HCT116 (cell line): Measurements from ENCODE around the gene PGM2L1. TPM values are rescaled to one million over a fixed set of nuclear protein-coding genes. Genes with fewer than 3 reads are reported as not detected.

ENCODE experiments used
- CTCF ChIP-seq, 3 experiments: fragments of 200-600 bp in 1 of 3; sonication (generic) in 1 of 3; IDR thresholded peaks in 2 of 3; conservative IDR thresholded peaks in 1 of 3; 2 replicates each; pipeline ENCODE4 v1.5.1; 2012 to 2017; ENCODE audit warnings: low read depth in 2 of 3, low read length in 2 of 3, antibody characterized with exemption in 1 of 3, borderline replicate concordance in 1 of 3, control low read depth in 1 of 3, mild to moderate bottlenecking in 1 of 3, mixed read lengths in 1 of 3, mixed run types in 1 of 3, moderate library complexity in 1 of 3; ENCODE audit not compliant: insufficient read depth in 1 of 3
- EZH2phosphoT487 ChIP-seq: fragments of 200-600 bp; IDR thresholded peaks from 2 replicates; pipeline ENCODE4 v1.6.1; 2018; ENCODE audit warnings: antibody characterized with exemption, borderline replicate concordance
- JUND ChIP-seq: IDR thresholded peaks from 2 replicates; pipeline ENCODE4 v1.6.1; 2012
- MAX ChIP-seq: IDR thresholded peaks from 2 replicates; pipeline ENCODE4 v1.6.1; 2012
- REST ChIP-seq: IDR thresholded peaks from 2 replicates; pipeline ENCODE4 v1.6.1; 2012; ENCODE audit warnings: low read depth
- SRF ChIP-seq: IDR thresholded peaks from 2 replicates; pipeline ENCODE4 v1.6.1; 2012; ENCODE audit warnings: low read depth
- TCF7L2 ChIP-seq: IDR thresholded peaks from 2 replicates; pipeline ENCODE4 v1.7.0; 2011; ENCODE audit warnings: borderline replicate concordance, inconsistent platforms; ENCODE audit not compliant: insufficient read depth, insufficient read length; ENCODE audit errors: extremely low read depth
- total RNA-seq: library from RNA; stranded (reverse); gene quantifications from one replicate; pipeline ENCODE4 v1.2.1, GENCODE V29; 2021; ENCODE audit not compliant: unreplicated experiment

PGM2L1 gene
- total RNA-seq, 1 experiment from 2014 or later, result 4.9 TPM

- TF ChIP-seq CTCF (IDR thresholded peaks at IDR 0.05 in 2 of 3, conservative IDR thresholded peaks at IDR 0.05 in 1 of 3; ENCODE audit: borderline replicate concordance in 1 of 3, insufficient read depth in 1 of 3, low read depth in 2 of 3, low read length in 2 of 3) (no peak), SRF (no peak), EZH2phosphoT487 (no peak), TCF7L2 (no peak), REST (no peak), MAX (no peak), JUND (no peak)
Measured at GRCh38 chr11:74384641-74385040, 13.6 kb downstream of the PGM2L1 start (continued).
